ENCODE measurements around the gene KCNB1. TPM values are rescaled to one million over a fixed set of nuclear protein-coding genes. Genes with fewer than 3 reads are reported as not detected.

KCNB1 gene
- total RNA-seq, 1 donor from 2014 or later, result 2.1 TPM

DNA sequence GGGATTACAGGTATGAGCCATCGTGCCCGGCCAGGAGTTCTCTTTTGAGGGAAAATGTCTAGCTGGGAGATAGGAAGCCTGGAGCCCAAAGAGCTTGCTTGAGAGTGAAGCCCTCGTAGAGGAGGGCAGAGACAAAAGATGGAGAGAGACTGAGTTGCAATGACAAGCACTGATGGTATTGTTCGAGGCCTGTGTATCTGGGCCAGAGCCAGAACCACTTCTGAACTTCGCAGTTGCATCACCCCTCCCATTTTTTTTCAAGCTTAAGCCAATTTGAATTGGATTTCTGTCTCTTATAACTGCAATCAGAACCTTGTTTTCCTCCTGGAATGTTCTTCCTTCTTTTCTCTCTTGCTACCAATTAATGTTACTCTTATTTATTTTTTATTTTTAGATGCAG, 83.1 kb downstream of the KCNB1 start:
- Histone ChIP-seq H3K27me3 (ENCODE audit: control insufficient read depth in 3 of 3, insufficient read depth in 3 of 3, low read length in 3 of 3) (no peaks in the 10 kb centered on the region), H3K9me3 (ENCODE audit: control insufficient read depth in 3 of 3, low read length in 3 of 3) (no peaks in the 10 kb centered on the region), H3K4me3 (ENCODE audit: low read length in 3 of 3) (no peak overlapping the region), H3K27ac (ENCODE audit: low read depth, low read length) (peak overlapping the region; percentile 72), H3K36me3 (ENCODE audit: control insufficient read depth in 3 of 3, insufficient read depth in 3 of 3, low read length in 3 of 3) (no peaks in the 10 kb centered on the region), H3K9ac (ENCODE audit: low read depth in 1 of 3, low read length in 3 of 3) (no peak overlapping the region), H3K4me1 (ENCODE audit: control insufficient read depth in 3 of 3, insufficient read depth in 3 of 3, low read length in 3 of 3) (peaks cover 19 to 40% (median 20%) of the 10 kb centered on the region in 3 donors)

DNA sequence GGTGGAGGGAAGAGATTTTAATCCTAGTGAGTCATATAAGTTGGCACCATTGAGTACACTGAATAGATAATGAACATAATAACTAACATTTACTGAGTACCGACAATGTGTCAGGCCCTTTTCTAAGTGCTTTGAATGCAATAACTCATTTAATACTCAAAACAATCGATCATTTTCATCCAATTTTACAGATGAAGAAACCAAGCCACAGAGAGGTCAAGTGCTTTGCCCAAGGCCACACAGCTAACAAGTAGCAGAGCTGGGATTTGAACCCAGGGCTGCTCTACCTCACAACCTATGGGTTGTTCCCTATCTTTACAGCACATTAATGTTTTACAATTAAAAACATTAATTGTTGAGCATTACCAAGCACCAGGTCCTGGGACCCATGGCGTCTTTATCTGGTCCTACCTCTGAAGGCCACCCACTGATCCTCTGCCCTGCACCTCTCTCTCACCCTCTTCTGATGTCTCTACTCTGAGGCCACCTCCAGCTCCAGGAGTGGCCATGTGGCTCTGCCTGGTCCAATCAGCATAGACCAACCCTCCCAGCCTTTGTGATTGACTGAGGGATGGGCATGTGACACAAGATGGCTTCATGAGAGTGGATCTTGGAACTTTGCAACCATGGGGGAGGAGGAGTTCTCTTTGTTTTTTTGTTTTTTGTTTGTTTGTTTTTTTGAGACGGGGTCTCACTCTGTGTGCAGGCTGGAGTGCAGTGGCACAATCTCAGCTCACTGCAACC, 83.9 kb downstream of the KCNB1 start:
- peaks cover 19 to 40% (median 20%) of the 10 kb centered on the region in 3 donors for H3K4me1 ChIP-seq (ENCODE audit: control insufficient read depth in 3 of 3, insufficient read depth in 3 of 3, low read length in 3 of 3)
- H3K27ac ChIP-seq (ENCODE audit: low read depth, low read length), result no peak overlapping the region
- H3K27me3 ChIP-seq (ENCODE audit: control insufficient read depth in 3 of 3, insufficient read depth in 3 of 3, low read length in 3 of 3), result no peaks in the 10 kb centered on the region
- H3K9ac ChIP-seq (ENCODE audit: low read depth in 1 of 3, low read length in 3 of 3), result no peak overlapping the region
- H3K9me3 ChIP-seq (ENCODE audit: control insufficient read depth in 3 of 3, low read length in 3 of 3), result no peaks in the 10 kb centered on the region
- H3K4me3 ChIP-seq (ENCODE audit: low read length in 3 of 3), result no peak overlapping the region
- no peaks in the 10 kb centered on the region for H3K36me3 ChIP-seq (ENCODE audit: control insufficient read depth in 3 of 3, insufficient read depth in 3 of 3, low read length in 3 of 3)

DNA sequence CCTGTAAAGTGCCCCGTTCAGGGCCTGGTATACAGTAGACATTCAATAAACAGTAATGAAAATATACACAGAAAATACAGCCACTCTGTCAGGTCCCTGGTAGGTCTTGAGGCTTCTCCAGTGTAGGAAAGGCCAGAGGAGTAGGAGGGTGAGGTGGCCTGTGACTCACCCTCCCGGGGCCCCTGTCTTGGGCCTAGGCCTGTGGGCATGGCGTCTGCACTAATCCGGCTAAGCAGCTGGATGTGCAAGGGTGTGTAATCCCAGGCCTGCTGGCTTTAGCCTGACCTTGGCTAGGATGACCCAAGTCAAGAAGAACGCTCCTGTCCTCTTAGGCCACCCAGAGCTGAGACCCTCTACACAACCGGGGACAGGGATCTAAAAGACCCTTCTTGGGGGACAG, 84.9 kb downstream of the KCNB1 start:
- no peaks in the 10 kb centered on the region for H3K27me3 ChIP-seq (ENCODE audit: control insufficient read depth in 3 of 3, insufficient read depth in 3 of 3, low read length in 3 of 3)
- peak overlapping the region in 1 of 3 donors; percentile 28 for H3K9ac ChIP-seq (ENCODE audit: low read depth in 1 of 3, low read length in 3 of 3)
- H3K27ac ChIP-seq (ENCODE audit: low read depth, low read length), result no peak overlapping the region
- no peaks in the 10 kb centered on the region for H3K36me3 ChIP-seq (ENCODE audit: control insufficient read depth in 3 of 3, insufficient read depth in 3 of 3, low read length in 3 of 3)
- no peak overlapping the region for H3K4me3 ChIP-seq (ENCODE audit: low read length in 3 of 3)
- no peaks in the 10 kb centered on the region for H3K9me3 ChIP-seq (ENCODE audit: control insufficient read depth in 3 of 3, low read length in 3 of 3)
- peaks cover 19 to 40% (median 20%) of the 10 kb centered on the region in 3 donors for H3K4me1 ChIP-seq (ENCODE audit: control insufficient read depth in 3 of 3, insufficient read depth in 3 of 3, low read length in 3 of 3)

DNA sequence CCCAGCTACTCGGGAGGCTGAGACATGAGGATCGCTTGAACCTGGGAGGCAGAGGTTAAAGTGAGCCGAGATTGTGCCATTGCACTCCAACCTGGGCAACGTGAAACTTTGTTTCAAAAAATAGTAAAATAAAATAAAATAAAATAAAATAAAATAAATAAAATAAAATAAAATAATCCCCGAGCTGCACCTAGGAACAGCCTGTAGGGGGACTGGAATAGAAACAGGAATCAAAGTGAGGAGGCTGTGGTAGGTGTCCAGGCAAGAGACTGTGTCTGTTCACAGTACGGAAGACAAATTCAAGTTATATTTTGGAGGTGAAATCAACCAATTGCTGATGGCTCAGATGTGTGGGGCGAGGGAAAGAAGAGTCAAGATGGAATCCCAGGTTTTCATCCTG, 86.2 kb downstream of the KCNB1 start:
- Histone ChIP-seq H3K27ac (ENCODE audit: low read depth, low read length) (no peak overlapping the region), H3K36me3 (ENCODE audit: control insufficient read depth in 3 of 3, insufficient read depth in 3 of 3, low read length in 3 of 3) (no peaks in the 10 kb centered on the region), H3K4me3 (ENCODE audit: low read length in 3 of 3) (no peak overlapping the region), H3K9ac (ENCODE audit: low read depth in 1 of 3, low read length in 3 of 3) (no peak overlapping the region), H3K27me3 (ENCODE audit: control insufficient read depth in 3 of 3, insufficient read depth in 3 of 3, low read length in 3 of 3) (no peaks in the 10 kb centered on the region), H3K9me3 (ENCODE audit: control insufficient read depth in 3 of 3, low read length in 3 of 3) (no peaks in the 10 kb centered on the region), H3K4me1 (ENCODE audit: control insufficient read depth in 3 of 3, insufficient read depth in 3 of 3, low read length in 3 of 3) (peaks cover 23 to 36% (median 24%) of the 10 kb centered on the region in 3 donors)

DNA sequence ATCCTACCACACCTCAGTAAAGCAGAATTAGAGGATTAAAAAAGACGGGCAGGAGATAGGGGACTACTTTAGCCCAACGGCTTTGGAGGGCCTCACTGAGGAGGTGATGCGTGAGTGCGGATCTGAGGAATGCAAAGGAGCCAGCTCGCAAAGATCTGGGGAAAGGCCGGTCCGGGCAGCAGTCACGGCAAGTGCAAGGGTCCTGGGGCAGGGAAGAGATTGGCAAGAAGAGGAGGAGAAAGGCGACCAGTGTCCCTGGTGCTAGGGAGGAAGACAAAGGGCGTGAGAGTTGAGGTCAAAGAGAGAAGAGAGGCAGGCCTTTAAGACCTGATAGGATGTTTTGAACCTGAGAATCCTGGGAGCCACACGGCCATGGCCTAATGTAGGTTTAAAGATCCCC, 86.8 kb downstream of the KCNB1 start:
- no peaks in the 10 kb centered on the region for H3K27me3 ChIP-seq (ENCODE audit: control insufficient read depth in 3 of 3, insufficient read depth in 3 of 3, low read length in 3 of 3)
- H3K27ac ChIP-seq (ENCODE audit: low read depth, low read length), result peak overlapping the region; percentile 40
- peaks cover 20 to 33% (median 20%) of the 10 kb centered on the region in 3 donors for H3K4me1 ChIP-seq (ENCODE audit: control insufficient read depth in 3 of 3, insufficient read depth in 3 of 3, low read length in 3 of 3)

GRCh38 chr20:49395183-49395582, 87.3 kb downstream of the KCNB1 start:
- no peak overlapping the region for H3K4me3 ChIP-seq (ENCODE audit: low read length in 3 of 3)
- H3K27me3 ChIP-seq (ENCODE audit: control insufficient read depth in 3 of 3, insufficient read depth in 3 of 3, low read length in 3 of 3), result no peaks in the 10 kb centered on the region
- H3K9me3 ChIP-seq (ENCODE audit: control insufficient read depth in 3 of 3, low read length in 3 of 3), result no peaks in the 10 kb centered on the region
- peak overlapping the region in 2 of 3 donors; percentile 2 to 10 for H3K9ac ChIP-seq (ENCODE audit: low read depth in 1 of 3, low read length in 3 of 3)
- H3K36me3 ChIP-seq (ENCODE audit: control insufficient read depth in 3 of 3, insufficient read depth in 3 of 3, low read length in 3 of 3), result no peaks in the 10 kb centered on the region
- peaks cover 15 to 28% (median 16%) of the 10 kb centered on the region in 3 donors for H3K4me1 ChIP-seq (ENCODE audit: control insufficient read depth in 3 of 3, insufficient read depth in 3 of 3, low read length in 3 of 3)
- peak overlapping the region; percentile 40 for H3K27ac ChIP-seq (ENCODE audit: low read depth, low read length)

More for the DNA sequence above, 86.8 kb downstream of the KCNB1 start:
- Histone ChIP-seq H3K9ac (ENCODE audit: low read depth in 1 of 3, low read length in 3 of 3) (peak overlapping the region in 1 of 3 donors; percentile 2), H3K9me3 (ENCODE audit: control insufficient read depth in 3 of 3, low read length in 3 of 3) (no peaks in the 10 kb centered on the region), H3K36me3 (ENCODE audit: control insufficient read depth in 3 of 3, insufficient read depth in 3 of 3, low read length in 3 of 3) (no peaks in the 10 kb centered on the region), H3K4me3 (ENCODE audit: low read length in 3 of 3) (no peak overlapping the region)

DNA sequence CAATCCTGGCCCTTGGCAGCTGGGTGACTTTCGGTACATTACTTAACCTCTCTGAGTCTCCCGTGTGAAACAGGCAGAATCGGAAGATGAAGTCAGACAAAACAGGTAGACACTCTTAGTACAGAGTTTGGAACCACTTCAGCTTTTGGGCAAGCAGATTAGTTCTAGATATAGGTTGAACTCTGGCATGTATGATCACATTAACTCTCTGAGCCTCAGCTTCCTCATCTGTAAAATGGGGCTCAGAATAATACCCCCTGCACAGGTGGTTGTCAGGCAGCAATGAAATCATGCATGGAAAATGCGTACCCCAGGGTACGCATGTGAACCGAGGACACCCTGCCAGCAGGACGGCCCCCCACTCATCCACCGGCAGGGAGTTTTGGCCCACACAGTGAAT, 87.7 kb downstream of the KCNB1 start:
- no peaks in the 10 kb centered on the region for H3K27me3 ChIP-seq (ENCODE audit: control insufficient read depth in 3 of 3, insufficient read depth in 3 of 3, low read length in 3 of 3)
- no peak overlapping the region for H3K4me3 ChIP-seq (ENCODE audit: low read length in 3 of 3)
- H3K4me1 ChIP-seq (ENCODE audit: control insufficient read depth in 3 of 3, insufficient read depth in 3 of 3, low read length in 3 of 3), result peaks cover 12 to 25% (median 12%) of the 10 kb centered on the region in 3 donors
- no peaks in the 10 kb centered on the region for H3K36me3 ChIP-seq (ENCODE audit: control insufficient read depth in 3 of 3, insufficient read depth in 3 of 3, low read length in 3 of 3)
- H3K27ac ChIP-seq (ENCODE audit: low read depth, low read length), result peak overlapping the region; percentile 40
- H3K9me3 ChIP-seq (ENCODE audit: control insufficient read depth in 3 of 3, low read length in 3 of 3), result no peaks in the 10 kb centered on the region
- peak overlapping the region in 1 of 3 donors; percentile 10 for H3K9ac ChIP-seq (ENCODE audit: low read depth in 1 of 3, low read length in 3 of 3)

DNA sequence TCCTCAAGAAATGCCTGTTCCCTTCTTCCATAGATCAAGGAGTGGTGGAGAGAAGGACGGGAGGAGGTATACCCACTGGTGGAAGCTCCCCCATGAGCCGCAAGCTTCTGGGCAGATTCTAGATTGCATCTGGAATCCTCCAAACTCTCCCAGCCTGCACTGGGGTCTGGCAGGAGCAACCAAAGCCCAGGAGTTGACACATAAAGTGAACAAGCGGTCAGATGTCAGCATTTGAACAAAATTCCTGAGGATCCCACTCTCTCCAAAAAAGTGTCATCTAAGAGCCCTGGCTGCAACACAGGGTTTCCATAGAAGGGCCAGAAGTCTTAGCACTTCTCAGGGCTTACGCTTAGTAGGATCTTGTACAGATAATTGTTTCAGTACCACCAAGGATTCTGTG, 88.2 kb downstream of the KCNB1 start:
- Histone ChIP-seq H3K9me3 (ENCODE audit: control insufficient read depth in 3 of 3, low read length in 3 of 3) (no peaks in the 10 kb centered on the region), H3K36me3 (ENCODE audit: control insufficient read depth in 3 of 3, insufficient read depth in 3 of 3, low read length in 3 of 3) (no peaks in the 10 kb centered on the region), H3K27ac (ENCODE audit: low read depth, low read length) (peak overlapping the region; percentile 40), H3K27me3 (ENCODE audit: control insufficient read depth in 3 of 3, insufficient read depth in 3 of 3, low read length in 3 of 3) (no peaks in the 10 kb centered on the region), H3K9ac (ENCODE audit: low read depth in 1 of 3, low read length in 3 of 3) (no peak overlapping the region), H3K4me3 (ENCODE audit: low read length in 3 of 3) (no peak overlapping the region), H3K4me1 (ENCODE audit: control insufficient read depth in 3 of 3, insufficient read depth in 3 of 3, low read length in 3 of 3) (peaks cover 10 to 22% (median 14%) of the 10 kb centered on the region in 3 donors)

DNA sequence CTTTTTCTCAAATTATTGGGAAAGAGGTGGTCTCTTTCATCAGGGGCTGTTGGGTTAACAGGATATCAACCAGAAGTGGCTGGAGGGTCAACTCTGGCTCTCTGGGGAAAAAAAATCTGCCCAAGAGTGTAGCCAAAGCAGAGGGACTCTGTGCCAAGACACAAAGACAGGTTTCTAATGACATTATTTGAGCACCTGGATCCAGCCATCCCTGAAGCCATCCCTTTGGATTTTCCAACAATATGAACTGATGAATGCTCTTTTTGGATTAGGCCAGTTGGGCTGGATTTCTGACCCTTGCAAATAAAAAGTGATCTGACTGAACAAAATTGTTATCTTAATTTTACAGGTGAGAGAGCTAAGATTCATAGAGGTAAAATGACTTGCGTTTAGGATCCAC, 88.7 kb downstream of the KCNB1 start:
- peaks cover 10 to 25% (median 18%) of the 10 kb centered on the region in 3 donors for H3K4me1 ChIP-seq (ENCODE audit: control insufficient read depth in 3 of 3, insufficient read depth in 3 of 3, low read length in 3 of 3)
- H3K27me3 ChIP-seq (ENCODE audit: control insufficient read depth in 3 of 3, insufficient read depth in 3 of 3, low read length in 3 of 3), result no peaks in the 10 kb centered on the region
- H3K36me3 ChIP-seq (ENCODE audit: control insufficient read depth in 3 of 3, insufficient read depth in 3 of 3, low read length in 3 of 3), result no peaks in the 10 kb centered on the region
- H3K4me3 ChIP-seq (ENCODE audit: low read length in 3 of 3), result no peak overlapping the region
- no peak overlapping the region for H3K27ac ChIP-seq (ENCODE audit: low read depth, low read length)
- no peaks in the 10 kb centered on the region for H3K9me3 ChIP-seq (ENCODE audit: control insufficient read depth in 3 of 3, low read length in 3 of 3)
- H3K9ac ChIP-seq (ENCODE audit: low read depth in 1 of 3, low read length in 3 of 3), result no peak overlapping the region

DNA sequence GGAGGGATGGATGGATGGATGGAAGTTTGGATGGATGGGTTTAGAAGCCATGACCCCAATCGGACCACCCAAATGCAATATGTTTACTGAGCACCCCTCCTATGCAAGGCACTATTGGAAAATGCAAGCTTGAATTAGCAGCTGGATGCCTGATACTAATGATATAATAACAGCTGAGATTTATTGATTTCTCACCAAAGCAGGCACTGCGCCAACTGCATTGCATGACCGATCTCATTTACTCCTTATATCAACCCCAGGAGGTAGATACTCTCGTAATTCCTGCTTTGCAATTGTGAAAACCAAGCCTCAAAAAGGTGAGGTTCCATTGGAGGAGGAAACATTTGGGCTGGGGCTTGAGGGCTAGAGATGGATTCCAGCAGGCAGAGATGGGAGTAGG, 89.7 kb downstream of the KCNB1 start:
- no peaks in the 10 kb centered on the region for H3K36me3 ChIP-seq (ENCODE audit: control insufficient read depth in 3 of 3, insufficient read depth in 3 of 3, low read length in 3 of 3)
- no peak overlapping the region for H3K9ac ChIP-seq (ENCODE audit: low read depth in 1 of 3, low read length in 3 of 3)
- no peaks in the 10 kb centered on the region for H3K9me3 ChIP-seq (ENCODE audit: control insufficient read depth in 3 of 3, low read length in 3 of 3)
- H3K27ac ChIP-seq (ENCODE audit: low read depth, low read length), result no peak overlapping the region
- H3K4me3 ChIP-seq (ENCODE audit: low read length in 3 of 3), result no peak overlapping the region
- peaks cover 10 to 28% (median 22%) of the 10 kb centered on the region in 3 donors for H3K4me1 ChIP-seq (ENCODE audit: control insufficient read depth in 3 of 3, insufficient read depth in 3 of 3, low read length in 3 of 3)
- no peaks in the 10 kb centered on the region for H3K27me3 ChIP-seq (ENCODE audit: control insufficient read depth in 3 of 3, insufficient read depth in 3 of 3, low read length in 3 of 3)

Measured in skeletal muscle tissue (tissue), 4 donors.